HG03108 (cell line): Measurements from ENCODE around the gene TUB.

Source experiments
- ATAC-seq: cut with Tn5 transposase; IDR thresholded peaks from one replicate; pipeline ENCODE4 v1.9.1; 2021; ENCODE audit warnings: moderate library complexity; ENCODE audit not compliant: unreplicated experiment

TUB gene

GRCh38 chr11:8089791-8090510 lies 8.9 kb downstream of the TUB start:
- no peak for ATAC-seq

- no peak for ATAC-seq
Measured at GRCh38 chr11:8090756-8091155, 9.7 kb downstream of the TUB start.

- ATAC-seq, result no peak
Measured at GRCh38 chr11:8091721-8092120, 10.7 kb downstream of the TUB start.

GRCh38 chr11:8092587-8093424 lies 11.8 kb downstream of the TUB start:
- ATAC-seq, result no peak

- ATAC-seq, result no peak
Measured at GRCh38 chr11:8093931-8094575, 13.0 kb downstream of the TUB start.

GRCh38 chr11:8094656-8095055 lies 13.6 kb downstream of the TUB start:
- ATAC-seq, result no peak

- no peak for ATAC-seq
Measured at GRCh38 chr11:8095371-8095770, 14.4 kb downstream of the TUB start.

- ATAC-seq, result no peak
Measured at GRCh38 chr11:8095806-8096522, 15.0 kb downstream of the TUB start.

GRCh38 chr11:8096575-8096974 lies 15.6 kb downstream of the TUB start:
- ATAC-seq, result no peak

GRCh38 chr11:8097062-8097461 lies 16.1 kb downstream of the TUB start:
- ATAC-seq, result no peak

GRCh38 chr11:8097468-8097867 lies 16.5 kb downstream of the TUB start:
- ATAC-seq, result no peak

- no peak for ATAC-seq
Measured at GRCh38 chr11:8097926-8098325, 16.9 kb downstream of the TUB start.

- ATAC-seq, result no peak
Measured at GRCh38 chr11:8098361-8098760, 17.4 kb downstream of the TUB start.

- ATAC-seq, result no peak
Measured at GRCh38 chr11:8098879-8099278, 17.9 kb downstream of the TUB start.

GRCh38 chr11:8099291-8099899 lies 18.4 kb downstream of the TUB start:
- ATAC-seq, result no peak

- ATAC-seq, result no peak
Measured at GRCh38 chr11:8100158-8100557, 19.1 kb downstream of the TUB start.

GRCh38 chr11:8100605-8101004 lies 19.6 kb downstream of the TUB start:
- no peak for ATAC-seq

GRCh38 chr11:8101421-8101820 lies 20.4 kb downstream of the TUB start:
- no peak for ATAC-seq

GRCh38 chr11:8102296-8102915 lies 21.4 kb downstream of the TUB start:
- ATAC-seq, result no peak

GRCh38 chr11:8102965-8103364 lies 22.0 kb downstream of the TUB start:
- ATAC-seq, result no peak
